ENCODE results near the gene STEEP1.
"Not testable (repeated sequence)": the region's sequence is repeated elsewhere in the genome, so short reads cannot be mapped to it uniquely, and the experiment has no call there.

STEEP1 gene

GRCh38 chrX:119493851-119494495, 71.2 kb downstream of the STEEP1 start:
- not testable (repeated sequence) for H3K4me3 ChIP-seq (ENCODE audit: low read length); DNase-seq (ENCODE audit: low read depth, low spot score)

- no peak overlapping the region for H3K4me3 ChIP-seq (ENCODE audit: low read length)
- DNase-seq (ENCODE audit: low read depth, low spot score) = no peak
These were observed 72.7 kb downstream of the STEEP1 start for GRCh38 chrX:119492463-119492862.

GRCh38 chrX:119489212-119490074, 75.8 kb downstream of the STEEP1 start:
- H3K4me3 ChIP-seq (ENCODE audit: low read length) = no peak overlapping the region

GRCh38 chrX:119488749-119489148, 76.5 kb downstream of the STEEP1 start:
- H3K4me3 ChIP-seq (ENCODE audit: low read length) = no peak overlapping the region
- DNase-seq (ENCODE audit: low read depth, low spot score) = no peak

More at GRCh38 chrX:119489212-119490074, 75.8 kb downstream of the STEEP1 start:
- no peak for DNase-seq (ENCODE audit: low read depth, low spot score)
